Dermis blood vessel endothelial cell (primary cell): ENCODE results near the gene MYCBP2. TPM values are rescaled to one million over a fixed set of nuclear protein-coding genes. Genes with fewer than 3 reads are reported as not detected.
A peak's percentile ranks its signal among the peaks of the same experiment; 100 is the strongest.
"Not testable (repeated sequence)": the region's sequence is repeated elsewhere in the genome, so short reads cannot be mapped to it uniquely, and the experiment has no call there.

Experiments used
- DNase-seq: peaks from one replicate; pipeline ENCODE4 v3.0.0; 2010
- total RNA-seq: library from RNA; depleted of rRNA; stranded (reverse); fragments of >200 nt; gene quantifications from 2 replicates; pipeline ENCODE4 v1.2.3, GENCODE V29; 2014

The MYCBP2 gene
- total RNA-seq, 1 donor from 2014 or later, result 169 TPM

- DNase-seq, result no peak
Measured at GRCh38 chr13:77298426-77298825, 28.5 kb downstream of the MYCBP2 start.

- DNase-seq, result no peak
Measured at GRCh38 chr13:77291774-77292173, 35.1 kb downstream of the MYCBP2 start.

- no peak for DNase-seq
Measured at GRCh38 chr13:77290342-77290741, 36.6 kb downstream of the MYCBP2 start.

GRCh38 chr13:77289851-77290250 is 37.0 kb downstream of the MYCBP2 start:
- no peak for DNase-seq

- DNase-seq, result not testable (repeated sequence)
Measured at GRCh38 chr13:77285632-77286031, 41.3 kb downstream of the MYCBP2 start.

GRCh38 chr13:77285098-77285497 is 41.8 kb downstream of the MYCBP2 start:
- no peak for DNase-seq

- DNase-seq, result peak; percentile 13
Measured at GRCh38 chr13:77274126-77274525, 52.8 kb downstream of the MYCBP2 start.

GRCh38 chr13:77269141-77269540 is 57.8 kb downstream of the MYCBP2 start:
- DNase-seq, result no peak

GRCh38 chr13:77267362-77267761 is 59.5 kb downstream of the MYCBP2 start:
- no peak for DNase-seq

GRCh38 chr13:77265336-77265735 is 61.6 kb downstream of the MYCBP2 start:
- no peak for DNase-seq

GRCh38 chr13:77262198-77262597 is 64.7 kb downstream of the MYCBP2 start:
- no peak for DNase-seq

- DNase-seq, result no peak
Measured at GRCh38 chr13:77250975-77251374, 75.9 kb downstream of the MYCBP2 start.

GRCh38 chr13:77245224-77245623 is 81.7 kb downstream of the MYCBP2 start:
- not testable (repeated sequence) for DNase-seq

GRCh38 chr13:77239312-77239711 is 87.6 kb downstream of the MYCBP2 start:
- DNase-seq, result peak; percentile 2

- no peak for DNase-seq
Measured at GRCh38 chr13:77235456-77236022, 91.4 kb downstream of the MYCBP2 start.

GRCh38 chr13:77233159-77233558 is 93.7 kb downstream of the MYCBP2 start:
- DNase-seq, result no peak

GRCh38 chr13:77230560-77230959 is 96.3 kb downstream of the MYCBP2 start:
- DNase-seq, result no peak

GRCh38 chr13:77225946-77226345 is 100.9 kb downstream of the MYCBP2 start:
- DNase-seq, result no peak

- no peak for DNase-seq
Measured at GRCh38 chr13:77222909-77223308, 104.0 kb downstream of the MYCBP2 start.

- no peak for DNase-seq
Measured at GRCh38 chr13:77222000-77222690, 104.7 kb downstream of the MYCBP2 start.

GRCh38 chr13:77219401-77219800 is 107.5 kb downstream of the MYCBP2 start:
- DNase-seq, result no peak

- no peak for DNase-seq
Measured at GRCh38 chr13:77218274-77218673, 108.6 kb downstream of the MYCBP2 start.

- no peak for DNase-seq
Measured at GRCh38 chr13:77215543-77215942, 111.4 kb downstream of the MYCBP2 start.

- peak; percentile 60 for DNase-seq
Measured at GRCh38 chr13:77213644-77214043, 113.2 kb downstream of the MYCBP2 start.

GRCh38 chr13:77207943-77208342 is 119.0 kb downstream of the MYCBP2 start:
- DNase-seq, result peak; percentile 5
